ENCODE results near the gene TMC3. TPM values are rescaled to one million over a fixed set of nuclear protein-coding genes. Genes with fewer than 3 reads are reported as not detected.
A peak's percentile ranks its signal among the peaks of the same experiment; 100 is the strongest.

Gene TMC3
- total and polyA plus RNA-seq, 10 of the 15 experiments (the other 5 are each of a cell fraction or from before 2014, with no cell fraction given): 0.03 to 0.04 (median 0.04) TPM; not detected in 7

DNA sequence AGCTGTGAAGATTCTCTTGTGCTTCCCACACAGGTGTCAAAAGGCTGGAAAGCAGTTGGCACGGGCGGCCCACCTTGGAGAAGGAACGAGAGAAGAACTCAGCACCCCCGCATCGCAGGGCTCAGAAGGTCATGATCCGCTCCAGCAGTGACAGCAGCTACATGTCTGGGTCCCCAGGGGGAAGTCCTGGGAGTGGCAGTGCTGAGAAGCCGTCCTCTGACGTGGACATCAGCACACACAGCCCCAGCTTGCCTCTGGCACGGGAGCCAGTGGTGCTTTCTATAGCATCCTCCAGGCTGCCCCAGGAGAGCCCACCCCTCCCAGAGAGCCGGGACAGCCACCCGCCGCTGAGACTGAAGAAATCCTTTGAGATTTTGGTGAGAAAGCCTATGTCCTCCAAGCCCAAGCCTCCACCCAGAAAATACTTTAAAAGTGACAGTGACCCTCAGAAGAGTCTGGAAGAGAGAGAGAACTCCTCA is 81.5 kb downstream of the TMC3 start (continued):
- TF ChIP-seq SMARCA5 (IDR thresholded peaks at IDR 0.05) (no peak), FOXM1 (IDR thresholded peaks at IDR 0.05; ENCODE audit: low read depth, low read length) (no peak), GABPA (IDR thresholded peaks at IDR 0.05; ENCODE audit: low read depth) (no peak), SREBF1 (IDR thresholded peaks at IDR 0.05; ENCODE audit: low read length) (no peak), EGR1 (IDR thresholded peaks at IDR 0.05; ENCODE audit: borderline replicate concordance in 1 of 2, low read depth in 2 of 2, low read length in 2 of 2) (peak in 1 of 2 experiments; percentile 70; a peak in 1 of 3 replicates), PAX8 (IDR thresholded peaks at IDR 0.05) (no peak), TBL1XR1 (IDR thresholded peaks at IDR 0.05; ENCODE audit: low read depth, low read length) (peak; percentile 77; the same call in 1 of the 2 replicates), STAT3 (IDR thresholded peaks at IDR 0.05; ENCODE audit: low read depth, low read length) (no peak), BCL11A (IDR thresholded peaks at IDR 0.05; ENCODE audit: low read depth, low read length) (0 out of 2 replicates have a peak, but pooled peaks have one; percentile 39), EP300 (IDR thresholded peaks at IDR 0.05; ENCODE audit: borderline replicate concordance in 1 of 2, control insufficient read depth in 1 of 2, low read depth in 2 of 2, low read length in 2 of 2) (peak; percentile 41 to 75; a peak in 3 of 4 replicates), TCF7 (IDR thresholded peaks at IDR 0.05; ENCODE audit: borderline replicate concordance) (no peak), IRF4 (IDR thresholded peaks at IDR 0.05; ENCODE audit: low read depth, low read length) (peak; percentile 69), YBX1 (IDR thresholded peaks at IDR 0.05) (no peak)
- TF ChIP-seq, protein P1, sequence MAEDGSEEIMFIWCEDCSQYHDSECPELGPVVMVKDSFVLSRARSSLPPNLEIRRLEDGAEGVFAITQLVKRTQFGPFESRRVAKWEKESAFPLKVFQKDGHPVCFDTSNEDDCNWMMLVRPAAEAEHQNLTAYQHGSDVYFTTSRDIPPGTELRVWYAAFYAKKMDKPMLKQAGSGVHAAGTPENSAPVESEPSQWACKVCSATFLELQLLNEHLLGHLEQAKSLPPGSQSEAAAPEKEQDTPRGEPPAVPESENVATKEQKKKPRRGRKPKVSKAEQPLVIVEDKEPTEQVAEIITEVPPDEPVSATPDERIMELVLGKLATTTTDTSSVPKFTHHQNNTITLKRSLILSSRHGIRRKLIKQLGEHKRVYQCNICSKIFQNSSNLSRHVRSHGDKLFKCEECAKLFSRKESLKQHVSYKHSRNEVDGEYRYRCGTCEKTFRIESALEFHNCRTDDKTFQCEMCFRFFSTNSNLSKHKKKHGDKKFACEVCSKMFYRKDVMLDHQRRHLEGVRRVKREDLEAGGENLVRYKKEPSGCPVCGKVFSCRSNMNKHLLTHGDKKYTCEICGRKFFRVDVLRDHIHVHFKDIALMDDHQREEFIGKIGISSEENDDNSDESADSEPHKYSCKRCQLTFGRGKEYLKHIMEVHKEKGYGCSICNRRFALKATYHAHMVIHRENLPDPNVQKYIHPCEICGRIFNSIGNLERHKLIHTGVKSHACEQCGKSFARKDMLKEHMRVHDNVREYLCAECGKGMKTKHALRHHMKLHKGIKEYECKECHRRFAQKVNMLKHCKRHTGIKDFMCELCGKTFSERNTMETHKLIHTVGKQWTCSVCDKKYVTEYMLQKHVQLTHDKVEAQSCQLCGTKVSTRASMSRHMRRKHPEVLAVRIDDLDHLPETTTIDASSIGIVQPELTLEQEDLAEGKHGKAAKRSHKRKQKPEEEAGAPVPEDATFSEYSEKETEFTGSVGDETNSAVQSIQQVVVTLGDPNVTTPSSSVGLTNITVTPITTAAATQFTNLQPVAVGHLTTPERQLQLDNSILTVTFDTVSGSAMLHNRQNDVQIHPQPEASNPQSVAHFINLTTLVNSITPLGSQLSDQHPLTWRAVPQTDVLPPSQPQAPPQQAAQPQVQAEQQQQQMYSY (CRISPR knock-in tag; IDR thresholded peaks at IDR 0.05): no peak
- TF ChIP-seq, protein P2, sequence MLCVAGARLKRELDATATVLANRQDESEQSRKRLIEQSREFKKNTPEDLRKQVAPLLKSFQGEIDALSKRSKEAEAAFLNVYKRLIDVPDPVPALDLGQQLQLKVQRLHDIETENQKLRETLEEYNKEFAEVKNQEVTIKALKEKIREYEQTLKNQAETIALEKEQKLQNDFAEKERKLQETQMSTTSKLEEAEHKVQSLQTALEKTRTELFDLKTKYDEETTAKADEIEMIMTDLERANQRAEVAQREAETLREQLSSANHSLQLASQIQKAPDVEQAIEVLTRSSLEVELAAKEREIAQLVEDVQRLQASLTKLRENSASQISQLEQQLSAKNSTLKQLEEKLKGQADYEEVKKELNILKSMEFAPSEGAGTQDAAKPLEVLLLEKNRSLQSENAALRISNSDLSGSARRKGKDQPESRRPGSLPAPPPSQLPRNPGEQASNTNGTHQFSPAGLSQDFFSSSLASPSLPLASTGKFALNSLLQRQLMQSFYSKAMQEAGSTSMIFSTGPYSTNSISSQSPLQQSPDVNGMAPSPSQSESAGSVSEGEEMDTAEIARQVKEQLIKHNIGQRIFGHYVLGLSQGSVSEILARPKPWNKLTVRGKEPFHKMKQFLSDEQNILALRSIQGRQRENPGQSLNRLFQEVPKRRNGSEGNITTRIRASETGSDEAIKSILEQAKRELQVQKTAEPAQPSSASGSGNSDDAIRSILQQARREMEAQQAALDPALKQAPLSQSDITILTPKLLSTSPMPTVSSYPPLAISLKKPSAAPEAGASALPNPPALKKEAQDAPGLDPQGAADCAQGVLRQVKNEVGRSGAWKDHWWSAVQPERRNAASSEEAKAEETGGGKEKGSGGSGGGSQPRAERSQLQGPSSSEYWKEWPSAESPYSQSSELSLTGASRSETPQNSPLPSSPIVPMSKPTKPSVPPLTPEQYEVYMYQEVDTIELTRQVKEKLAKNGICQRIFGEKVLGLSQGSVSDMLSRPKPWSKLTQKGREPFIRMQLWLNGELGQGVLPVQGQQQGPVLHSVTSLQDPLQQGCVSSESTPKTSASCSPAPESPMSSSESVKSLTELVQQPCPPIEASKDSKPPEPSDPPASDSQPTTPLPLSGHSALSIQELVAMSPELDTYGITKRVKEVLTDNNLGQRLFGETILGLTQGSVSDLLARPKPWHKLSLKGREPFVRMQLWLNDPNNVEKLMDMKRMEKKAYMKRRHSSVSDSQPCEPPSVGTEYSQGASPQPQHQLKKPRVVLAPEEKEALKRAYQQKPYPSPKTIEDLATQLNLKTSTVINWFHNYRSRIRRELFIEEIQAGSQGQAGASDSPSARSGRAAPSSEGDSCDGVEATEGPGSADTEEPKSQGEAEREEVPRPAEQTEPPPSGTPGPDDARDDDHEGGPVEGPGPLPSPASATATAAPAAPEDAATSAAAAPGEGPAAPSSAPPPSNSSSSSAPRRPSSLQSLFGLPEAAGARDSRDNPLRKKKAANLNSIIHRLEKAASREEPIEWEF (IDR thresholded peaks at IDR 0.05; ENCODE audit: insufficient replicate concordance, low read depth, low read length): peak; percentile 74
- TF ChIP-seq, protein P3, sequence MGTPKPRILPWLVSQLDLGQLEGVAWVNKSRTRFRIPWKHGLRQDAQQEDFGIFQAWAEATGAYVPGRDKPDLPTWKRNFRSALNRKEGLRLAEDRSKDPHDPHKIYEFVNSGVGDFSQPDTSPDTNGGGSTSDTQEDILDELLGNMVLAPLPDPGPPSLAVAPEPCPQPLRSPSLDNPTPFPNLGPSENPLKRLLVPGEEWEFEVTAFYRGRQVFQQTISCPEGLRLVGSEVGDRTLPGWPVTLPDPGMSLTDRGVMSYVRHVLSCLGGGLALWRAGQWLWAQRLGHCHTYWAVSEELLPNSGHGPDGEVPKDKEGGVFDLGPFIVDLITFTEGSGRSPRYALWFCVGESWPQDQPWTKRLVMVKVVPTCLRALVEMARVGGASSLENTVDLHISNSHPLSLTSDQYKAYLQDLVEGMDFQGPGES (IDR thresholded peaks at IDR 0.05): no peak
- TF ChIP-seq, protein P4, sequence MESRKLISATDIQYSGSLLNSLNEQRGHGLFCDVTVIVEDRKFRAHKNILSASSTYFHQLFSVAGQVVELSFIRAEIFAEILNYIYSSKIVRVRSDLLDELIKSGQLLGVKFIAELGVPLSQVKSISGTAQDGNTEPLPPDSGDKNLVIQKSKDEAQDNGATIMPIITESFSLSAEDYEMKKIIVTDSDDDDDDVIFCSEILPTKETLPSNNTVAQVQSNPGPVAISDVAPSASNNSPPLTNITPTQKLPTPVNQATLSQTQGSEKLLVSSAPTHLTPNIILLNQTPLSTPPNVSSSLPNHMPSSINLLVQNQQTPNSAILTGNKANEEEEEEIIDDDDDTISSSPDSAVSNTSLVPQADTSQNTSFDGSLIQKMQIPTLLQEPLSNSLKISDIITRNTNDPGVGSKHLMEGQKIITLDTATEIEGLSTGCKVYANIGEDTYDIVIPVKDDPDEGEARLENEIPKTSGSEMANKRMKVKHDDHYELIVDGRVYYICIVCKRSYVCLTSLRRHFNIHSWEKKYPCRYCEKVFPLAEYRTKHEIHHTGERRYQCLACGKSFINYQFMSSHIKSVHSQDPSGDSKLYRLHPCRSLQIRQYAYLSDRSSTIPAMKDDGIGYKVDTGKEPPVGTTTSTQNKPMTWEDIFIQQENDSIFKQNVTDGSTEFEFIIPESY (IDR thresholded peaks at IDR 0.05): no peak
